ENCODE data around the gene MED8. TPM values are rescaled to one million over a fixed set of nuclear protein-coding genes. Genes with fewer than 3 reads are reported as not detected.

Gene MED8
- 36.7 TPM in 2 replicates for total RNA-seq (2021)
- percentile 79 among the genes with signal in this experiment for Bru-seq, nascent RNA
- BruChase-seq, experiment 1, labeled RNA remaining after a 2-hour chase, result percentile 78 among the genes with signal in this experiment
- percentile 81 among the genes with signal in this experiment for BruChase-seq, experiment 2, labeled RNA remaining after a 6-hour chase
- long read RNA-seq, transcript MED8-203 (7 exons, 1,924 nt), result major isoform, 97 of 129 reads
- long read RNA-seq, partial matches to known transcripts, result 18 of 129 reads
- long read RNA-seq, other reads (novel, unspliced or antisense), result 12 of 129 reads

GRCh38 chr1:43389326-43390313 is at the start of gene MED8, which contains the start of gene SZT2:
Gene MED8 (minus strand): TSS chr1:43389800. CDS start chr1:43389764, 36 bp downstream.
Gene SZT2 (plus strand): TSS chr1:43389899. CDS start chr1:43389969, 70 bp downstream.
- Histone ChIP-seq H3K27me3 (replicated peaks; ENCODE audit: insufficient read depth, low read depth, low read length, poor library complexity) (no peaks in the 10 kb centered on the region), H3K36me3 (ENCODE audit: insufficient read depth, low read length, poor library complexity, severe bottlenecking) (peaks cover 32% of the 10 kb centered on the region), H3K4me3 (ENCODE audit: low read depth, low read length, poor library complexity, severe bottlenecking) (peak within 1 kb of the TSS; percentile 80), H3K27ac (ENCODE audit: low read depth, low read length, poor library complexity, severe bottlenecking) (peak within 1 kb of the TSS; percentile 83), H3K9me3 (ENCODE audit: low read depth, low read length, poor library complexity, severe bottlenecking) (no peaks in the 10 kb centered on the region), H3K4me1 (ENCODE audit: insufficient read depth, low read length, poor library complexity, severe bottlenecking) (peaks cover 5% of the 10 kb centered on the region)
- CTCF ChIA-PET, result no interaction called here
- no peak for TF ChIP-seq EZH2 (IDR thresholded peaks at IDR 0.05; ENCODE audit: borderline replicate concordance, low read depth, low read length, poor library complexity, severe bottlenecking)
- no peak for TF ChIP-seq CTCF (conservative IDR thresholded peaks at IDR 0.05; ENCODE audit: low read depth, low read length)
- POLR2A ChIA-PET (ENCODE audit: low non-redundant PET), result no interaction called here
- intact Hi-C loops (cut with micrococcal nuclease; ENCODE audit: unreplicated experiment), result loop anchor here (1.0 kb wide), 1 partner anchor 9 kb away; no protein-coding TSS in a partner anchor
- TSS peak; percentile 73 for BruUV-seq (replicated peaks)
- peak; percentile 86 for DNase-seq (ENCODE audit: low spot score)

GRCh38 chr1:43438953-43439581 is 49.5 kb upstream of the MED8 start:
- Histone ChIP-seq H3K27me3 (replicated peaks; ENCODE audit: insufficient read depth, low read depth, low read length, poor library complexity) (no peaks in the 10 kb centered on the region), H3K4me1 (ENCODE audit: insufficient read depth, low read length, poor library complexity, severe bottlenecking) (peaks cover 10% of the 10 kb centered on the region), H3K4me3 (ENCODE audit: low read depth, low read length, poor library complexity, severe bottlenecking) (no peak overlapping the region), H3K9me3 (ENCODE audit: low read depth, low read length, poor library complexity, severe bottlenecking) (no peaks in the 10 kb centered on the region), H3K27ac (ENCODE audit: low read depth, low read length, poor library complexity, severe bottlenecking) (no peak overlapping the region), H3K36me3 (ENCODE audit: insufficient read depth, low read length, poor library complexity, severe bottlenecking) (peaks cover 9% of the 10 kb centered on the region)
- DNase-seq (ENCODE audit: low spot score), result no peak
- POLR2A ChIA-PET (ENCODE audit: low non-redundant PET), result no interaction called here
- intact Hi-C loops (cut with micrococcal nuclease; ENCODE audit: unreplicated experiment), result no loop called here
- no TSS peak for BruUV-seq (replicated peaks)
- TF ChIP-seq EZH2 (IDR thresholded peaks at IDR 0.05; ENCODE audit: borderline replicate concordance, low read depth, low read length, poor library complexity, severe bottlenecking) (no peak), CTCF (conservative IDR thresholded peaks at IDR 0.05; ENCODE audit: low read depth, low read length) (no peak)
- CTCF ChIA-PET, result no interaction called here

- ChIA-PET POLR2A (ENCODE audit: low non-redundant PET) (no interaction called here), CTCF (no interaction called here)
- DNase-seq (ENCODE audit: low spot score), result no peak
- H3K4me3 ChIP-seq (ENCODE audit: low read depth, low read length, poor library complexity, severe bottlenecking), result no peak overlapping the region
- no peaks in the 10 kb centered on the region for H3K27me3 ChIP-seq (replicated peaks; ENCODE audit: insufficient read depth, low read depth, low read length, poor library complexity)
- BruUV-seq (replicated peaks), result no TSS peak
- H3K4me1 ChIP-seq (ENCODE audit: insufficient read depth, low read length, poor library complexity, severe bottlenecking), result peaks cover 10% of the 10 kb centered on the region
- H3K9me3 ChIP-seq (ENCODE audit: low read depth, low read length, poor library complexity, severe bottlenecking), result no peaks in the 10 kb centered on the region
- peaks cover 14% of the 10 kb centered on the region for H3K36me3 ChIP-seq (ENCODE audit: insufficient read depth, low read length, poor library complexity, severe bottlenecking)
- TF ChIP-seq EZH2 (IDR thresholded peaks at IDR 0.05; ENCODE audit: borderline replicate concordance, low read depth, low read length, poor library complexity, severe bottlenecking) (no peak), CTCF (conservative IDR thresholded peaks at IDR 0.05; ENCODE audit: low read depth, low read length) (no peak)
- no peak overlapping the region for H3K27ac ChIP-seq (ENCODE audit: low read depth, low read length, poor library complexity, severe bottlenecking)
- intact Hi-C loops (cut with micrococcal nuclease; ENCODE audit: unreplicated experiment), result no loop called here
Observed at GRCh38 chr1:43438576-43438952, 49.0 kb upstream of the MED8 start.

Data from A673 (cell line).